ENCODE data around the gene PSME1. TPM values are rescaled to one million over a fixed set of nuclear protein-coding genes. Genes with fewer than 3 reads are reported as not detected.
A peak's percentile ranks its signal among the peaks of the same experiment; 100 is the strongest.

The PSME1 gene
- total and polyA plus RNA-seq, 2 of the 13 experiments (the other 11 are each of a cell fraction or from before 2014, with no cell fraction given): 159 to 608 TPM

GRCh38 chr14:24095271-24096068 lies 40.5 kb upstream of the PSME1 start (continued):
- TF ChIP-seq, protein P1, sequence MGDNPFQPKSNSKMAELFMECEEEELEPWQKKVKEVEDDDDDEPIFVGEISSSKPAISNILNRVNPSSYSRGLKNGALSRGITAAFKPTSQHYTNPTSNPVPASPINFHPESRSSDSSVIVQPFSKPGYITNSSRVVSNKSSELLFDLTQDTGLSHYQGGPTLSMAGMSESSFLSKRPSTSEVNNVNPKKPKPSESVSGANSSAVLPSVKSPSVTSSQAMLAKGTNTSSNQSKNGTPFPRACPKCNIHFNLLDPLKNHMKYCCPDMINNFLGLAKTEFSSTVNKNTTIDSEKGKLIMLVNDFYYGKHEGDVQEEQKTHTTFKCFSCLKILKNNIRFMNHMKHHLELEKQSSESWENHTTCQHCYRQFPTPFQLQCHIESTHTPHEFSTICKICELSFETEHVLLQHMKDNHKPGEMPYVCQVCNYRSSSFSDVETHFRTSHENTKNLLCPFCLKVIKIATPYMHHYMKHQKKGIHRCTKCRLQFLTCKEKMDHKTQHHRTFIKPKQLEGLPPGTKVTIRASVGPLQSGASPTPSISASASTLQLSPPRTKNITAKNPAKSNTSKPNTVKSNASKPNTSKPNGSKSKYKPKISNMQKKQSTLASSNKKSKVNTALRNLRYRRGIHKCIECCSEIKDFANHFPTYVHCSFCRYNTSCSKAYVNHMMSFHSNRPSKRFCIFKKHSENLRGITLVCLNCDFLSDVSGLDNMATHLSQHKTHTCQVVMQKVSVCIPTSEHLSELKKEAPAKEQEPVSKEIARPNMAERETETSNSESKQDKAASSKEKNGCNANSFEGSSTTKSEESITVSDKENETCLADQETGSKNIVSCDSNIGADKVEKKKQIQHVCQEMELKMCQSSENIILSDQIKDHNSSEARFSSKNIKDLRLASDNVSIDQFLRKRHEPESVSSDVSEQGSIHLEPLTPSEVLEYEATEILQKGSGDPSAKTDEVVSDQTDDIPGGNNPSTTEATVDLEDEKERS (CRISPR knock-in tag; IDR thresholded peaks at IDR 0.05): peak; percentile 95
- TF ChIP-seq ZSCAN22 (CRISPR knock-in tag; IDR thresholded peaks at IDR 0.05) (peak; percentile 57; the same call in 1 of the 2 replicates), ZBTB1 (CRISPR knock-in tag; IDR thresholded peaks at IDR 0.05; ENCODE audit: borderline replicate concordance) (peak; percentile 62; the same call in 1 of the 2 replicates), GABPB1 (CRISPR knock-in tag; IDR thresholded peaks at IDR 0.05) (peak; percentile 80), PLRG1 (conservative IDR thresholded peaks at IDR 0.05) (no peak), FOSL1 (CRISPR knock-in tag; IDR thresholded peaks at IDR 0.05; ENCODE audit: borderline replicate concordance) (no peak), ZNF430 (CRISPR knock-in tag; IDR thresholded peaks at IDR 0.05) (peak; percentile 100), REST (IDR thresholded peaks at IDR 0.05; ENCODE audit: borderline replicate concordance in 1 of 2, low read depth in 1 of 2, low read length in 2 of 2) (peak in 1 of 2 experiments; percentile 79; a peak in 2 of 4 replicates), MXD4 (CRISPR knock-in tag; IDR thresholded peaks at IDR 0.05) (peak; percentile 99), ZNF557 (CRISPR knock-in tag; IDR thresholded peaks at IDR 0.05) (peak; percentile 99), PAWR (CRISPR knock-in tag; IDR thresholded peaks at IDR 0.05; ENCODE audit: borderline replicate concordance) (peak; percentile 98; the same call in 1 of the 2 replicates), RFXANK (CRISPR knock-in tag; IDR thresholded peaks at IDR 0.05) (peak; percentile 96), SP140L (CRISPR knock-in tag; IDR thresholded peaks at IDR 0.05; ENCODE audit: borderline replicate concordance) (peak; percentile 97; the same call in 1 of the 2 replicates), JUND (CRISPR knock-in tag; IDR thresholded peaks at IDR 0.05) (no peak), HNF4A (CRISPR knock-in tag; IDR thresholded peaks at IDR 0.05) (peak; percentile 98), FOXK2 (IDR thresholded peaks at IDR 0.05) (peak; percentile 94), FOXP1 (IDR thresholded peaks at IDR 0.05) (peak; percentile 86; the same call in 1 of the 2 replicates), FOXP1 (CRISPR knock-in tag; IDR thresholded peaks at IDR 0.05) (peak; percentile 89), KDM5A (IDR thresholded peaks at IDR 0.05; ENCODE audit: borderline replicate concordance, low read length) (no peak), HDAC6 (IDR thresholded peaks at IDR 0.05; ENCODE audit: low read depth, low read length) (peak; percentile 64; the same call in 1 of the 2 replicates)
- TF ChIP-seq, protein P2, sequence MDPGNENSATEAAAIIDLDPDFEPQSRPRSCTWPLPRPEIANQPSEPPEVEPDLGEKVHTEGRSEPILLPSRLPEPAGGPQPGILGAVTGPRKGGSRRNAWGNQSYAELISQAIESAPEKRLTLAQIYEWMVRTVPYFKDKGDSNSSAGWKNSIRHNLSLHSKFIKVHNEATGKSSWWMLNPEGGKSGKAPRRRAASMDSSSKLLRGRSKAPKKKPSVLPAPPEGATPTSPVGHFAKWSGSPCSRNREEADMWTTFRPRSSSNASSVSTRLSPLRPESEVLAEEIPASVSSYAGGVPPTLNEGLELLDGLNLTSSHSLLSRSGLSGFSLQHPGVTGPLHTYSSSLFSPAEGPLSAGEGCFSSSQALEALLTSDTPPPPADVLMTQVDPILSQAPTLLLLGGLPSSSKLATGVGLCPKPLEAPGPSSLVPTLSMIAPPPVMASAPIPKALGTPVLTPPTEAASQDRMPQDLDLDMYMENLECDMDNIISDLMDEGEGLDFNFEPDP (CRISPR knock-in tag; conservative IDR thresholded peaks at IDR 0.05): no peak
- TF ChIP-seq, protein P3, sequence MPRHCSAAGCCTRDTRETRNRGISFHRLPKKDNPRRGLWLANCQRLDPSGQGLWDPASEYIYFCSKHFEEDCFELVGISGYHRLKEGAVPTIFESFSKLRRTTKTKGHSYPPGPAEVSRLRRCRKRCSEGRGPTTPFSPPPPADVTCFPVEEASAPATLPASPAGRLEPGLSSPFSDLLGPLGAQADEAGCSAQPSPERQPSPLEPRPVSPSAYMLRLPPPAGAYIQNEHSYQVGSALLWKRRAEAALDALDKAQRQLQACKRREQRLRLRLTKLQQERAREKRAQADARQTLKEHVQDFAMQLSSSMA (CRISPR knock-in tag; IDR thresholded peaks at IDR 0.05): peak; percentile 98

All from HepG2 (cell line).